RWPE1 (cell line): Measurements from ENCODE around the gene SLC2A10.
"Not testable (repeated sequence)": the region's sequence is repeated elsewhere in the genome, so short reads cannot be mapped to it uniquely, and the experiment has no call there.

Source experiments
- CTCF ChIA-PET: fragments of 350-600 bp; sonication (Branson Sonifier 250); formaldehyde crosslinking; extraction: SDS; loops from one replicate; lab custom pipeline; 2021; lab: Yijun Ruan, JAX
- POLR2A ChIA-PET: fragments of 400-600 bp; formaldehyde crosslinking; extraction: SDS; loops from one replicate; lab custom pipeline; 2020; ENCODE audit warnings: antibody characterized with exemption; ENCODE audit not compliant: low non-redundant PET; lab: Yijun Ruan, JAX
- DNase-seq: peaks from one replicate; pipeline ENCODE4 v3.0.0; 2012; ENCODE audit warnings: low spot score
- H3K27ac ChIP-seq: fragments of 450-650 bp; 2 replicates; pipeline ENCODE4 v1.5.1; 2017
- CTCF ChIP-seq: fragments of 450-650 bp; conservative IDR thresholded peaks from 2 replicates; pipeline ENCODE4 v1.5.1; 2017; ENCODE audit warnings: low read depth, mild to moderate bottlenecking

Gene SLC2A10

GRCh38 chr20:46673394-46674252 lies 35.8 kb upstream of the SLC2A10 start:
- no peak for TF ChIP-seq CTCF
- DNase-seq, result no peak
- POLR2A ChIA-PET, result interaction anchor here (0.6 kb wide), 1 partner anchor 286 kb away, joined by 3 read pairs; no protein-coding TSS in a partner anchor
- CTCF ChIA-PET, result interaction anchor here (0.6 to 0.7 kb wide), 2 partner anchors 48 to 161 kb away, joined by 3 to 4 read pairs; no protein-coding TSS in a partner anchor
- no peak overlapping the region for H3K27ac ChIP-seq

GRCh38 chr20:46674253-46675083 lies 35.0 kb upstream of the SLC2A10 start:
- CTCF ChIA-PET, result interaction anchor here (0.6 kb wide), 1 partner anchor 254 kb away, joined by 3 read pairs; no protein-coding TSS in a partner anchor
- TF ChIP-seq CTCF, result no peak
- POLR2A ChIA-PET, result interaction anchor here (0.6 kb wide), 1 partner anchor 285 kb away, joined by 3 read pairs; no protein-coding TSS in a partner anchor
- H3K27ac ChIP-seq, result no peak overlapping the region
- no peak for DNase-seq

DNA sequence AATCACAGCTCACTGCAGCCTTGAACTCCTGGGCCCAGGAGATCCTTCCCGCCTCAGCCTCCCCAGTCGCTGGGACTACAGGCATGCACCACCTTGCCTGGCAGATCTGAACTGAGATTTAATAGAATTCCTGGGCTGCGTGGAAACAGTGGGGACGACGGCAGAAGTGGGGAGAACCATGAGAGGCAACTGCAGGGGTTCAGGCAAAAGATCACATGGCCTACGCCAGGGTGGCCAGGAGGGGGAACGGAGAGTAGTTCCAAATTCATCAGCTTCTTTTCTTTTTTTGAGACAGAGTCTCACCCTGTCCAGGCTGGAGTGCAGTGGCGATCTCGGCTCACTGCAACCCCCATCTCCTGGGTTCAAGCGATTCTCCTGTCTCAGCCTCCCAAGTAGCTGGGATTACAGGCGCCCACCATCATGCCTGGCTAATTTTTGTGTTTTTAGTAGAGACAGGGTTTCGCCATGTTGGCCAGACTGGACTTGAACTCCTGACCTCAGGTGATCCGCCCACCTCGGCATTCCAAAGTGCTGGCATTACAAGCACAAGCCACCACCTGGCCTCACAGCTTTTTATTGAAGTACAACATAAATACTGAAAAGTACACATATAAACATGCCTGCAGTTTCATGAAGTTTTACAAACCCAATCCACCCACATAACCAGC lies 32.7 kb upstream of the SLC2A10 start:
- DNase-seq, H3K27ac ChIP-seq, POLR2A ChIA-PET: not testable (repeated sequence)
- CTCF ChIA-PET, result interaction anchor here (0.6 kb wide), 2 partner anchors 36 to 1770 kb away, joined by 3 read pairs; no protein-coding TSS in a partner anchor

GRCh38 chr20:46677608-46678007 lies 31.8 kb upstream of the SLC2A10 start:
- H3K27ac ChIP-seq, result no peak overlapping the region
- TF ChIP-seq CTCF, result no peak
- ChIA-PET POLR2A (no interaction called here), CTCF (no interaction called here)
- DNase-seq, result no peak

GRCh38 chr20:46678516-46678915 lies 30.9 kb upstream of the SLC2A10 start:
- DNase-seq, result no peak
- CTCF ChIA-PET, result no interaction called here
- POLR2A ChIA-PET, result no interaction called here
- TF ChIP-seq CTCF, result no peak
- H3K27ac ChIP-seq, result no peak overlapping the region

GRCh38 chr20:46680684-46681031 lies 28.8 kb upstream of the SLC2A10 start:
- TF ChIP-seq CTCF, result no peak
- DNase-seq, result no peak
- no peak overlapping the region for H3K27ac ChIP-seq
- CTCF ChIA-PET, result interaction anchor here (0.6 to 2.0 kb wide), 16 partner anchors 9 to 413 kb away, joined by 3 to 13 read pairs (median 4); no protein-coding TSS in a partner anchor
- POLR2A ChIA-PET, result no interaction called here
